ENCODE measurements around the gene SLC9A5.

SLC9A5 gene

DNA sequence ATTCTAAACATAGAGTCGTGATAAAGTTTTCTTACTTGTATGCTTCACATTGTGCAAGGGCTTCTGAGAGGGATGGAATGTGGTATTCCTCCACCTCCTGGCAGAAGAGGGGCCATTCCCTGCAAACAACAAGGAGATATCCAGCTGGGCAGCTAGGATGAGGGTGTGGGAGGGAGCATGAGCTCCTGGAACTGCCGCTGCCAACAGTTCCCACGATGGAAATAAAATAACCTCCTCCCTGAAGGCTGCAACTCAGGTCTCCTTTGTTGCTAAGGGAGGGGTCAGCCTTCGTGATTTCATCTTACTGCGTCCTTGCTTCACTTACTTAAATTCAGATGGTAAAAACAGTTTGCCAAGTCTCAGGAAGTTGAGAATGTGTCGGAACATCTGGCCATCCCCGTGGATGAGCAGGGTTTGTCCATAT lies 46.2 kb downstream of the SLC9A5 start:
- no peak overlapping the region; the same call in 1 of the 2 replicates for H3K4me3 ChIP-seq (ENCODE audit: low read length)
- TF ChIP-seq, protein P1, sequence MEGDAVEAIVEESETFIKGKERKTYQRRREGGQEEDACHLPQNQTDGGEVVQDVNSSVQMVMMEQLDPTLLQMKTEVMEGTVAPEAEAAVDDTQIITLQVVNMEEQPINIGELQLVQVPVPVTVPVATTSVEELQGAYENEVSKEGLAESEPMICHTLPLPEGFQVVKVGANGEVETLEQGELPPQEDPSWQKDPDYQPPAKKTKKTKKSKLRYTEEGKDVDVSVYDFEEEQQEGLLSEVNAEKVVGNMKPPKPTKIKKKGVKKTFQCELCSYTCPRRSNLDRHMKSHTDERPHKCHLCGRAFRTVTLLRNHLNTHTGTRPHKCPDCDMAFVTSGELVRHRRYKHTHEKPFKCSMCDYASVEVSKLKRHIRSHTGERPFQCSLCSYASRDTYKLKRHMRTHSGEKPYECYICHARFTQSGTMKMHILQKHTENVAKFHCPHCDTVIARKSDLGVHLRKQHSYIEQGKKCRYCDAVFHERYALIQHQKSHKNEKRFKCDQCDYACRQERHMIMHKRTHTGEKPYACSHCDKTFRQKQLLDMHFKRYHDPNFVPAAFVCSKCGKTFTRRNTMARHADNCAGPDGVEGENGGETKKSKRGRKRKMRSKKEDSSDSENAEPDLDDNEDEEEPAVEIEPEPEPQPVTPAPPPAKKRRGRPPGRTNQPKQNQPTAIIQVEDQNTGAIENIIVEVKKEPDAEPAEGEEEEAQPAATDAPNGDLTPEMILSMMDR (conservative IDR thresholded peaks at IDR 0.05; ENCODE audit: low read length) = peak; percentile 41
- peak; percentile 85 for DNase-seq (ENCODE audit: low read depth)

DNA sequence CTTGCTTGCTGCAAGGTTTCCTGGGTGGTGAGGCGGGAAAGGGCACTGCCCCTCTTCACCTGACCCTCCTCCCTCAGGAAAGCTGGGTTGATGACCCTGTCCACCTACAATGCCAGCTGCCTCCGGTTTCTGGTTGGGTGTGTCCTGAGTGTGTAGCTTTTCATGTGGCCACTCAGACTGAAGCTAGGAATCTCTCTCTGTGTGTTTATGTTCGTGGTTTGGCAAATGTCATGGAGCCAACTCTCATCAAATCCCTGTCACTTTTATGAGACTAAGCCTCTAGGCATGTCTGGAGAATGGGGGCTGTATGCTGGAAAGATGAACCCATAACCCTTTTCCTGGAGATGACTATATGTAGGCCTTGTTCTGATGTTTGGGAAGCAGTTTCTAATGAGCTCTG lies 47.6 kb downstream of the SLC9A5 start:
- H3K4me3 ChIP-seq (ENCODE audit: low read length) = no peak overlapping the region
- peak; percentile 80 for DNase-seq (ENCODE audit: low read depth)
- TF ChIP-seq, protein P1 (conservative IDR thresholded peaks at IDR 0.05; ENCODE audit: low read length) = no peak

DNA sequence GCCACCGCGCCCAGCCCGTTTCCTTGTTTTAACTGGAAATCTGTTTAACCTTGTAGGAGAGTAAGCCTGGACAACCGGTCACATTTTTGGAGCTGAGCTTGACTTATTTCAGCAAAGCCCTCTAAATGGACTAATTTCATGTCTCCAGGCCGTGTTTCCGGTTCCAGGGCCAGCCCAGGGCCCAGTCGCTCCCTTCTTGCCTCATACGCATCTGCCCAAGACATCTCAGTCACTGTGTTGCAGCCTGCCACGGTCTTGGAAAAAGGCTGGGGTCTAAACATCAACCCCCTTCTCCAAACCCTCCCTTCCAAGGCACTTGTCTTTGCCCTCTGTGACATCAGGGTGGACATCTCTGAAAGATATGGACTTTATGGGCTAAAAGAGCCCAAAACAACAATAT lies 49.5 kb downstream of the SLC9A5 start:
- no peak overlapping the region for H3K4me3 ChIP-seq (ENCODE audit: low read length)
- TF ChIP-seq, protein P1 (conservative IDR thresholded peaks at IDR 0.05; ENCODE audit: low read length) = no peak
- no peak for DNase-seq (ENCODE audit: low read depth)

DNA sequence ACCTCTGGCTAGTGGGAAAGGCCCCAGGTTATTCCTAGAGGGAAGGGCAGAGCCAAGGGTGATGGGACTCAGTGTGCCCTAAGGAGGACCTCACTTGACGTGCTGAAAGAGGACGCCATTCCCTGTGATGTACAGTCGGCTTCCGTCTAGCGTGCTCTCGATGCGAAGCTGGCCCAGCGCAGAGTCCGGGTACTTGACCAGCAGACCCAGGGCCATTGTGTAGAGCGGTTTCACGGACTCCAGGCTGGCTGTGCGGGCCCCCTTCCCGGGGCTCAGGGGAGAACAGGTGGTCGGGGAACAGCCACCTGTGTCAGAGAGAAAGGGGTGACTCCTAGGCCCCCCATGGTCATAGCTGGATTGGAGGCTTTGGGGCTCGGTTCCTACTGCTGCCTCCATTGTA lies 50.5 kb downstream of the SLC9A5 start:
- DNase-seq (ENCODE audit: low read depth) = no peak
- no peak overlapping the region for H3K4me3 ChIP-seq (ENCODE audit: low read length)
- TF ChIP-seq, protein P1 (conservative IDR thresholded peaks at IDR 0.05; ENCODE audit: low read length) = no peak

DNA sequence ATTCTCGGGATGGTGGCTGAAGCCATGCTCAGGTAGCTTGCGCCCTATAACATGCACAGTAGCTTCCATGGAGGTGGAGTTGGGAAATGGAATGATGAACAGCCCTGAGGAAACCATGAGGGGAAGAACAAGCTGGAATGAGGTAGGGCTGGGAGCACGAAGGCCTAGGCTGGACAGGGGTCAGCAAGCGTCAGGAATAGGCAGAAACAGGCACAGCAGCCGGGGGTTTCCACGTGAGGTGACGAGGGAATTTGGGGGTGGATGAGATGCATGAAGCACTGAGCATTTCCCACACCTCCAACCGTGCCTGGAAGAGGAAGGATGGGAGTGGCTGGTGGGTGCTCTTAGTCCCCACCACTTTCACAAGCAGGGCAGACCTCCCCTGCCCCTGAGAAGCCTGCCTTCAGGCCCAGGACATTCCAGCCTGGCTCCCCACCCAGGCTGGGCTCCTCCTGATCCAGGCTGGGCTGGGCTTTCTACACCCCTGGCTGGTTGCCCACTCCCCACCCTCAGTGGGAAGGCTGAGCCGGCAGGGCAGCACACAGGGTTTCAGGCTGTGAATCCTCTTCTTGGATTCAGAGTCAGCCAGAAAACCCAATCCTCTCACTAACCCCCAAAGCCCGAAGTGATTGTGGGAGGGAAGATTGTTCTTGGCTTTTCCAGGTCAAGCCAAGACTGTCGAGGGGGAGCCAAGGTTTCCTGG lies 52.5 kb downstream of the SLC9A5 start:
- no peak overlapping the region for H3K4me3 ChIP-seq (ENCODE audit: low read length)
- TF ChIP-seq, protein P1 (conservative IDR thresholded peaks at IDR 0.05; ENCODE audit: low read length) = no peak
- DNase-seq (ENCODE audit: low read depth) = no peak

DNA sequence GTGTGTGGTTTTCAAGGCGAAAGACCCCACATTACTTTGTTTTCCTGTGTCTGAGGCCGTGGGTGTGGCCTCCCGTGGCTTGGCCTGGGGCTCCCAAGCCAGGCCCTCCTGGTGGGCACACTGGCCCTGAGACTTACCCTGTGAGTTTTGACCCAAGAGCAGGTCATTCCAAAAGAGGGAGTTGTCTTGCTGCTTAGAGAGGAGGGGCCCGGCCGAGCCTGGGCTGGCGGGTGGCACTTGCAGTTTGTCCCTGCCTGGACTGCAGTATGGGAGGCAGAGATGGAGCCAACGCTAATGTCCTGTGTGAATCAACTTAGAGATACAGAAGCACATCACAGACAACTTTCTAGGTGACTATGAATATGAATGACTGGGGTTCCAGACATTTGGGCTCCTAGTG lies 53.3 kb downstream of the SLC9A5 start:
- DNase-seq (ENCODE audit: low read depth) = no peak
- TF ChIP-seq, protein P1 (conservative IDR thresholded peaks at IDR 0.05; ENCODE audit: low read length) = no peak
- no peak overlapping the region for H3K4me3 ChIP-seq (ENCODE audit: low read length)

DNA sequence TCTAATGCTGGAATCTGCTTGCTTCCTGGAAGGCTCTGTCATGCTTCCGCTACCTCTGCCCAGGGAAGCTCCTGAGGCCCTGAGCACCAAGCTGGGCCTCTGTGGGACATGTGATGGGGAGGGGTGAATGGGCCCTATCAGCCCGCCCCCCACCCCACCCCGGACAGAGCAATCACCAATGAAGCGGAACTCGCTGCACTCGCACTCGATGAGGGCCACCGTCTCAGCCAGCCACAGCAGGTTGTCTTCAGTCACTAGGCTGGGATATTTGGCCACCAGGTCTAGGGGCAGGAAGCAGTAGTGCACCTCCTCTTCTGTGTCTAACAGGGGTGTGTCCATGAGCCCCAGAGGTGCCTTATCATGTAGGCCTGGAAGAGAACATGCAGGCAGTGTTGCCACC lies 54.2 kb downstream of the SLC9A5 start:
- no peak overlapping the region for H3K4me3 ChIP-seq (ENCODE audit: low read length)
- TF ChIP-seq, protein P1 (conservative IDR thresholded peaks at IDR 0.05; ENCODE audit: low read length) = no peak
- no peak for DNase-seq (ENCODE audit: low read depth)
